Lung (tissue), 12 donors: ENCODE results near the gene AKAP8L. TPM values are rescaled to one million over a fixed set of nuclear protein-coding genes. Genes with fewer than 3 reads are reported as not detected.

Source experiments
- ATAC-seq: fragments of 200-7000 bp; cut with Tn5 transposase; one replicate; pipeline ENCODE4 v1.9.1; 2020; ENCODE audit warnings: moderate number of reproducible peaks; ENCODE audit not compliant: insufficient read depth, low FRiP score
- DNase-seq, 3 donors: peaks; one replicate each; pipeline ENCODE4 v3.0.0-alpha.2; 2013 to 2017
- H3K27ac ChIP-seq, 2 donors: one replicate each; pipeline ENCODE4 v1.5.1; 2013; ENCODE audit warnings: mild to moderate bottlenecking in 2 of 2, moderate library complexity in 2 of 2, control low read depth in 1 of 2, inconsistent platforms in 1 of 2, low read depth in 1 of 2, low read length in 1 of 2
- H3K27me3 ChIP-seq, 3 donors: one replicate each; pipeline ENCODE4 v1.5.1; 2013; ENCODE audit warnings: low read length in 2 of 3; ENCODE audit not compliant: control insufficient read depth in 3 of 3, insufficient read depth in 3 of 3
- H3K36me3 ChIP-seq, 4 donors: one replicate each; pipeline ENCODE4 v1.5.1; 2013; ENCODE audit warnings: low read length in 4 of 4, mild to moderate bottlenecking in 1 of 4, moderate library complexity in 1 of 4; ENCODE audit not compliant: control insufficient read depth in 4 of 4, insufficient read depth in 4 of 4
- H3K4me1 ChIP-seq, 5 donors: one replicate each; pipeline ENCODE4 v1.5.1; 2013; ENCODE audit warnings: low read length in 5 of 5, mild to moderate bottlenecking in 2 of 5, moderate library complexity in 1 of 5; ENCODE audit not compliant: control insufficient read depth in 5 of 5, insufficient read depth in 5 of 5
- H3K4me3 ChIP-seq: one replicate; pipeline ENCODE4 v1.5.1; 2013; ENCODE audit warnings: mild to moderate bottlenecking, control low read depth, moderate library complexity
- H3K9ac ChIP-seq, 2 donors: one replicate each; pipeline ENCODE4 v1.5.1; 2013; ENCODE audit warnings: low read length in 2 of 2, control low read depth in 1 of 2; ENCODE audit not compliant: insufficient read depth in 1 of 2
- H3K9me3 ChIP-seq, 4 donors: one replicate each; pipeline ENCODE4 v1.5.1; 2013; ENCODE audit warnings: low read length in 3 of 4, mild to moderate bottlenecking in 1 of 4, moderate library complexity in 1 of 4; ENCODE audit not compliant: control insufficient read depth in 4 of 4, insufficient read depth in 3 of 4
- WGBS, 2 donors: extraction: QIAGEN DNeasy Blood & Tissue Kit; methylation state at CpG; one replicate each; pipeline ENCODE4 v1.1.7; 2013; 5-methylcytosine and 5-hydroxymethylcytosine counted together
- polyA plus RNA-seq, 2 donors: library from polyadenylated mRNA; stranded (reverse); fragments of 200-250 nt; gene quantifications; one replicate each; pipeline ENCODE4 v1.2.1, GENCODE V29; 2013
- total RNA-seq, 2 donors: library from RNA; depleted of rRNA in 1 of 2; stranded (reverse); fragments of >200 nt in 1 of 2; gene quantifications; one replicate each; pipeline ENCODE4 v1.2.1, GENCODE V29; 2014 to 2021
- TF ChIP-seq, protein P1 (sequence below): IDR thresholded peaks from 2 replicates; pipeline ENCODE4 v1.5.1; 2012; ENCODE audit warnings: mild to moderate bottlenecking; ENCODE audit errors: control extremely low read depth, extremely low read depth
- donor health status: control.
- donor health status: control.
- donor health status: Bipolar disorder and iron deficiency.
- donor health status: healthy.
- donor health status: DM: yes; HTN: yes; CAD: no.

Gene AKAP8L
- total and polyA plus RNA-seq, 4 donors: 52.5 to 118 (median 80.2) TPM

- H3K9ac ChIP-seq: no peak overlapping the region
- no peak overlapping the region for H3K4me3 ChIP-seq
- no peak for ATAC-seq
- no peak overlapping the region for H3K27ac ChIP-seq
- H3K4me1 ChIP-seq: peaks cover 0 to 18% (median 9%) of the 10 kb centered on the region in 5 donors
- no peak for DNase-seq
- WGBS, 2 donors: 96 to 98% methylated on average over 30 of the region's 30 CpGs
- no peaks in the 10 kb centered on the region for H3K9me3 ChIP-seq
- H3K36me3 ChIP-seq: peaks cover 11 to 60% (median 35%) of the 10 kb centered on the region in 4 donors
- no peaks in the 10 kb centered on the region for H3K27me3 ChIP-seq
- TF ChIP-seq, protein P1, sequence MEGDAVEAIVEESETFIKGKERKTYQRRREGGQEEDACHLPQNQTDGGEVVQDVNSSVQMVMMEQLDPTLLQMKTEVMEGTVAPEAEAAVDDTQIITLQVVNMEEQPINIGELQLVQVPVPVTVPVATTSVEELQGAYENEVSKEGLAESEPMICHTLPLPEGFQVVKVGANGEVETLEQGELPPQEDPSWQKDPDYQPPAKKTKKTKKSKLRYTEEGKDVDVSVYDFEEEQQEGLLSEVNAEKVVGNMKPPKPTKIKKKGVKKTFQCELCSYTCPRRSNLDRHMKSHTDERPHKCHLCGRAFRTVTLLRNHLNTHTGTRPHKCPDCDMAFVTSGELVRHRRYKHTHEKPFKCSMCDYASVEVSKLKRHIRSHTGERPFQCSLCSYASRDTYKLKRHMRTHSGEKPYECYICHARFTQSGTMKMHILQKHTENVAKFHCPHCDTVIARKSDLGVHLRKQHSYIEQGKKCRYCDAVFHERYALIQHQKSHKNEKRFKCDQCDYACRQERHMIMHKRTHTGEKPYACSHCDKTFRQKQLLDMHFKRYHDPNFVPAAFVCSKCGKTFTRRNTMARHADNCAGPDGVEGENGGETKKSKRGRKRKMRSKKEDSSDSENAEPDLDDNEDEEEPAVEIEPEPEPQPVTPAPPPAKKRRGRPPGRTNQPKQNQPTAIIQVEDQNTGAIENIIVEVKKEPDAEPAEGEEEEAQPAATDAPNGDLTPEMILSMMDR: no peak
These were observed 45.9 kb downstream of the AKAP8L start for GRCh38 chr19:15372891-15373301.

- Histone ChIP-seq H3K4me3 (no peak overlapping the region), H3K4me1 (peaks cover 0 to 15% (median 9%) of the 10 kb centered on the region in 5 donors), H3K9ac (no peak overlapping the region), H3K9me3 (no peaks in the 10 kb centered on the region), H3K27me3 (no peaks in the 10 kb centered on the region), H3K36me3 (peaks cover 11 to 65% (median 39%) of the 10 kb centered on the region in 4 donors), H3K27ac (no peak overlapping the region)
- ATAC-seq (no peak), DNase-seq (no peak)
- WGBS, 2 donors: 93 to 94% methylated on average over 14 of the region's 14 CpGs
- TF ChIP-seq, protein P1: no peak
These were observed 46.3 kb downstream of the AKAP8L start for GRCh38 chr19:15372470-15372869.

DNA sequence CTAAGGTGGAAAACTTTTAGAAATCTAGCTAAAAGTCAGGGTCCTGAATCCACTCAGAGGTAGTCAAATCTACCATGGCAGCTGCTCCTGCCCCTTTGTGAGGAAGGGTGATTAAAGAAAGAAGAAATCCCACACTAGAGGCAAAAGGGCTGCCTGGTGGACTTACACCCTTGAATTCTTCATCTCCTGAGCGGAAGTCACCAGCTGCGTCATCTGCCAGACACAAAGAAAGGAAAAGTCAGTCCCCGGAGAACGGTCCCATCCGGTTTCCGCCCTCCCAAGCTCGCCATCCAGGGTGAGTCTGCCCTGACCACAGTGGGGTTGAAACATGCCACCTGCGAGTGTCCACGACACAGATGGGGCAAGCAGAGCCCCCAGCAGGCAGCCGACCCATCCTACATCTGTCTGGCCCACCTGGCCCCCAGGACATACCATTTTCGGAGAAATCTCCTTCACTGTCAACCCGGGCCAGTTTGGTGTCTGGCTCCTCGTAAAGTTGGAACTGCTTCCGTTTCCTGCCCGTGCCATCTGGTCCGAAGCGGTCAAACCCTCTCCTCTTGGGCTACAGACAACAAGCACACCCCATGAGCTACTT is 46.9 kb downstream of the AKAP8L start:
- Histone ChIP-seq H3K4me1 (peaks cover 0 to 15% (median 3%) of the 10 kb centered on the region in 5 donors), H3K36me3 (peaks cover 11 to 67% (median 41%) of the 10 kb centered on the region in 4 donors), H3K27me3 (no peaks in the 10 kb centered on the region), H3K4me3 (no peak overlapping the region), H3K9ac (no peak overlapping the region), H3K27ac (no peak overlapping the region), H3K9me3 (no peaks in the 10 kb centered on the region)
- DNase-seq (no peak), ATAC-seq (no peak)
- 92 to 95% methylated on average over 17 of the region's 17 CpGs for WGBS, 2 donors
- TF ChIP-seq, protein P1: no peak

DNA sequence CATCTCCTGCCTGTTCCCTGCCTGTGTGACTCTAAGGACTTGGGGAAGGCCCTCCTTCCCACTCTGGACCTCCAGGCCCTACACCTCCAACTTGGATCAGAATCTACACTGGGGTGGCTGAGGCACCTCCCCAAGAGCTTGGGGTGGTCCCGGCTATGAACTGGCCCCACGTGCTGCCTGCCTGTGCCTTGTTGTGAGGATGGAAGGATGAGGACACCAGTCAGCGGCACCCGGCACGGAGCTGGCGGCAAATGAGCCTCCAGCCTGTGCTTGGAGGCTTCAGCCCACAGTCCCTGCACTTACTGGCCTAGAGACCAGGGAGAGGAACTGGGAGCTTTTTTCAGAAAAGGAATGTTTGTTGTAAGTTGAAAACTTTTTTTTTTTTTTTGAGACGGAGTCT is 47.7 kb downstream of the AKAP8L start:
- Histone ChIP-seq H3K4me1 (peaks cover 0 to 15% (median 0%) of the 10 kb centered on the region in 5 donors), H3K9ac (no peak overlapping the region), H3K27ac (no peak overlapping the region), H3K4me3 (no peak overlapping the region), H3K27me3 (no peaks in the 10 kb centered on the region), H3K36me3 (peaks cover 11 to 70% (median 41%) of the 10 kb centered on the region in 4 donors), H3K9me3 (no peaks in the 10 kb centered on the region)
- TF ChIP-seq, protein P1: no peak
- ATAC-seq (no peak), DNase-seq (no peak)
- 96% methylated on average over 7 of the region's 7 CpGs for WGBS, 2 donors
